Measurements from ENCODE around the gene APOC4.

GRCh38 chr19:44908074-44908835 is 33.8 kb upstream of the APOC4 start:
- TF ChIP-seq, protein P1, sequence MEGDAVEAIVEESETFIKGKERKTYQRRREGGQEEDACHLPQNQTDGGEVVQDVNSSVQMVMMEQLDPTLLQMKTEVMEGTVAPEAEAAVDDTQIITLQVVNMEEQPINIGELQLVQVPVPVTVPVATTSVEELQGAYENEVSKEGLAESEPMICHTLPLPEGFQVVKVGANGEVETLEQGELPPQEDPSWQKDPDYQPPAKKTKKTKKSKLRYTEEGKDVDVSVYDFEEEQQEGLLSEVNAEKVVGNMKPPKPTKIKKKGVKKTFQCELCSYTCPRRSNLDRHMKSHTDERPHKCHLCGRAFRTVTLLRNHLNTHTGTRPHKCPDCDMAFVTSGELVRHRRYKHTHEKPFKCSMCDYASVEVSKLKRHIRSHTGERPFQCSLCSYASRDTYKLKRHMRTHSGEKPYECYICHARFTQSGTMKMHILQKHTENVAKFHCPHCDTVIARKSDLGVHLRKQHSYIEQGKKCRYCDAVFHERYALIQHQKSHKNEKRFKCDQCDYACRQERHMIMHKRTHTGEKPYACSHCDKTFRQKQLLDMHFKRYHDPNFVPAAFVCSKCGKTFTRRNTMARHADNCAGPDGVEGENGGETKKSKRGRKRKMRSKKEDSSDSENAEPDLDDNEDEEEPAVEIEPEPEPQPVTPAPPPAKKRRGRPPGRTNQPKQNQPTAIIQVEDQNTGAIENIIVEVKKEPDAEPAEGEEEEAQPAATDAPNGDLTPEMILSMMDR (IDR thresholded peaks at IDR 0.05; ENCODE audit: low read depth, low read length, missing input control) = no peak
- TF ChIP-seq, protein P2, sequence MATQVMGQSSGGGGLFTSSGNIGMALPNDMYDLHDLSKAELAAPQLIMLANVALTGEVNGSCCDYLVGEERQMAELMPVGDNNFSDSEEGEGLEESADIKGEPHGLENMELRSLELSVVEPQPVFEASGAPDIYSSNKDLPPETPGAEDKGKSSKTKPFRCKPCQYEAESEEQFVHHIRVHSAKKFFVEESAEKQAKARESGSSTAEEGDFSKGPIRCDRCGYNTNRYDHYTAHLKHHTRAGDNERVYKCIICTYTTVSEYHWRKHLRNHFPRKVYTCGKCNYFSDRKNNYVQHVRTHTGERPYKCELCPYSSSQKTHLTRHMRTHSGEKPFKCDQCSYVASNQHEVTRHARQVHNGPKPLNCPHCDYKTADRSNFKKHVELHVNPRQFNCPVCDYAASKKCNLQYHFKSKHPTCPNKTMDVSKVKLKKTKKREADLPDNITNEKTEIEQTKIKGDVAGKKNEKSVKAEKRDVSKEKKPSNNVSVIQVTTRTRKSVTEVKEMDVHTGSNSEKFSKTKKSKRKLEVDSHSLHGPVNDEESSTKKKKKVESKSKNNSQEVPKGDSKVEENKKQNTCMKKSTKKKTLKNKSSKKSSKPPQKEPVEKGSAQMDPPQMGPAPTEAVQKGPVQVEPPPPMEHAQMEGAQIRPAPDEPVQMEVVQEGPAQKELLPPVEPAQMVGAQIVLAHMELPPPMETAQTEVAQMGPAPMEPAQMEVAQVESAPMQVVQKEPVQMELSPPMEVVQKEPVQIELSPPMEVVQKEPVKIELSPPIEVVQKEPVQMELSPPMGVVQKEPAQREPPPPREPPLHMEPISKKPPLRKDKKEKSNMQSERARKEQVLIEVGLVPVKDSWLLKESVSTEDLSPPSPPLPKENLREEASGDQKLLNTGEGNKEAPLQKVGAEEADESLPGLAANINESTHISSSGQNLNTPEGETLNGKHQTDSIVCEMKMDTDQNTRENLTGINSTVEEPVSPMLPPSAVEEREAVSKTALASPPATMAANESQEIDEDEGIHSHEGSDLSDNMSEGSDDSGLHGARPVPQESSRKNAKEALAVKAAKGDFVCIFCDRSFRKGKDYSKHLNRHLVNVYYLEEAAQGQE (IDR thresholded peaks at IDR 0.05) = no peak
- TF ChIP-seq SP1 (IDR thresholded peaks at IDR 0.05) (no peak), FOXA1 (IDR thresholded peaks at IDR 0.05) (no peak), TAF1 (conservative IDR thresholded peaks at IDR 0.05) (no peak), GABPA (IDR thresholded peaks at IDR 0.05 in 1 of 2, conservative IDR thresholded peaks at IDR 0.05 in 1 of 2) (no peak), RAD21 (IDR thresholded peaks at IDR 0.05) (no peak), ATF3 (IDR thresholded peaks at IDR 0.05) (no peak), RXRA (IDR thresholded peaks at IDR 0.05) (no peak)
- TF ChIP-seq, protein P3, sequence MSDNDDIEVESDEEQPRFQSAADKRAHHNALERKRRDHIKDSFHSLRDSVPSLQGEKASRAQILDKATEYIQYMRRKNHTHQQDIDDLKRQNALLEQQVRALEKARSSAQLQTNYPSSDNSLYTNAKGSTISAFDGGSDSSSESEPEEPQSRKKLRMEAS (IDR thresholded peaks at IDR 0.05) = no peak

Measured in liver (tissue), 3 donors.